Measurements from ENCODE around the gene NPIPB2.

- no peak for TF ChIP-seq EZH2 (IDR thresholded peaks at IDR 0.05; ENCODE audit: borderline replicate concordance, insufficient read depth, low read depth, low read length, poor library complexity, severe bottlenecking)
- TF ChIP-seq CTCF (IDR thresholded peaks at IDR 0.05), result no peak
Measured at GRCh38 chr16:11973070-11973469, 31.2 kb upstream of the NPIPB2 start.
